NCI-H2196 (cell line): Measurements from ENCODE around the gene TNIK.
"Not testable (repeated sequence)": the region's sequence is repeated elsewhere in the genome, so short reads cannot be mapped to it uniquely, and the experiment has no call there.

Experiments used
- DNase-seq: peaks from one replicate; lab custom pipeline; 2025; ENCODE audit not compliant: unreplicated experiment; lab: John Stamatoyannopoulos, UW

TNIK gene

GRCh38 chr3:171119402-171119801 is 340.8 kb downstream of the TNIK start:
- DNase-seq = not testable (repeated sequence)

- DNase-seq = not testable (repeated sequence)
Observed at GRCh38 chr3:171118993-171119392, 341.2 kb downstream of the TNIK start.

- DNase-seq = no peak
Observed at GRCh38 chr3:171116824-171117395, 343.3 kb downstream of the TNIK start.

- DNase-seq = peak; percentile 22
Observed at GRCh38 chr3:171116365-171116764, 343.8 kb downstream of the TNIK start.

- no peak for DNase-seq
Observed at GRCh38 chr3:171115667-171116066, 344.5 kb downstream of the TNIK start.

GRCh38 chr3:171113716-171114115 is 346.5 kb downstream of the TNIK start:
- DNase-seq = no peak

- DNase-seq = no peak
Observed at GRCh38 chr3:171110715-171111114, 349.5 kb downstream of the TNIK start.

- DNase-seq = no peak
Observed at GRCh38 chr3:171108066-171108465, 352.1 kb downstream of the TNIK start.

- no peak for DNase-seq
Observed at GRCh38 chr3:171103185-171103584, 357.0 kb downstream of the TNIK start.

GRCh38 chr3:171101982-171102641 is 358.1 kb downstream of the TNIK start:
- DNase-seq = no peak

- DNase-seq = no peak
Observed at GRCh38 chr3:171099911-171100310, 360.3 kb downstream of the TNIK start.

GRCh38 chr3:171095063-171095462 is 365.1 kb downstream of the TNIK start:
- peak; percentile 17 for DNase-seq

GRCh38 chr3:171094411-171094810 is 365.8 kb downstream of the TNIK start:
- no peak for DNase-seq

- DNase-seq = no peak
Observed at GRCh38 chr3:171093462-171093861, 366.7 kb downstream of the TNIK start.

GRCh38 chr3:171092467-171092911 is 367.7 kb downstream of the TNIK start:
- DNase-seq = no peak

- DNase-seq = no peak
Observed at GRCh38 chr3:171090321-171090720, 369.9 kb downstream of the TNIK start.

- DNase-seq = peak; percentile 64
Observed at GRCh38 chr3:171088964-171089754, 371.0 kb downstream of the TNIK start.

GRCh38 chr3:171088496-171088895 is 371.7 kb downstream of the TNIK start:
- DNase-seq = peak; percentile 36

GRCh38 chr3:171086914-171087313 is 373.3 kb downstream of the TNIK start:
- no peak for DNase-seq

- no peak for DNase-seq
Observed at GRCh38 chr3:171077261-171077660, 382.9 kb downstream of the TNIK start.

GRCh38 chr3:171072432-171072831 is 387.8 kb downstream of the TNIK start:
- no peak for DNase-seq

GRCh38 chr3:171068658-171069057 is 391.5 kb downstream of the TNIK start:
- no peak for DNase-seq
